Mesenchymal stem cell (in vitro differentiated cells and primary cell): ENCODE measurements around the gene ANKLE1.

Experiments
- DNase-seq: peaks from one replicate; pipeline ENCODE4 v3.0.0-alpha.2; 2013
- H2AFZ ChIP-seq: one replicate; pipeline ENCODE4 v1.6.1; 2013; ENCODE audit warnings: low read depth, mild to moderate bottlenecking, control low read depth, inconsistent platforms, low read length, moderate library complexity
- H2AK5ac ChIP-seq: 2 replicates; pipeline ENCODE4 v1.6.1; 2013; ENCODE audit warnings: low read length, moderate library complexity, mild to moderate bottlenecking, inconsistent platforms; ENCODE audit not compliant: severe bottlenecking
- H2BK120ac ChIP-seq: one replicate; pipeline ENCODE4 v1.6.1; 2013; ENCODE audit warnings: low read depth, mild to moderate bottlenecking, inconsistent platforms, low read length, moderate library complexity
- H2BK12ac ChIP-seq, 2 experiments: one replicate each; pipeline ENCODE4 v1.6.1; 2013; ENCODE audit warnings: inconsistent platforms in 2 of 2, low read length in 2 of 2, mild to moderate bottlenecking in 2 of 2, moderate library complexity in 2 of 2, control low read depth in 1 of 2
- H2BK15ac ChIP-seq: one replicate; pipeline ENCODE4 v1.6.1; 2013; ENCODE audit warnings: mild to moderate bottlenecking, low read depth, inconsistent platforms; ENCODE audit not compliant: poor library complexity, severe bottlenecking
- H2BK5ac ChIP-seq: 2 replicates; pipeline ENCODE4 v1.6.1; 2013; ENCODE audit warnings: low read depth, mild to moderate bottlenecking, low read length, control low read depth, inconsistent platforms; ENCODE audit not compliant: poor library complexity, severe bottlenecking
- H3K14ac ChIP-seq, 2 experiments: one replicate each; pipeline ENCODE4 v1.6.1; 2013; ENCODE audit warnings: inconsistent platforms in 2 of 2, low read length in 2 of 2, control low read depth in 1 of 2, mild to moderate bottlenecking in 1 of 2, moderate library complexity in 1 of 2
- H3K18ac ChIP-seq, 2 experiments: one replicate each; pipeline ENCODE4 v1.6.1; 2013; ENCODE audit warnings: inconsistent platforms in 2 of 2, low read length in 2 of 2, control low read depth in 1 of 2, low read depth in 1 of 2, mild to moderate bottlenecking in 1 of 2
- H3K23ac ChIP-seq, 2 experiments: one replicate each; pipeline ENCODE4 v1.6.1; 2013; ENCODE audit warnings: inconsistent platforms in 2 of 2, low read length in 2 of 2, mild to moderate bottlenecking in 2 of 2, moderate library complexity in 2 of 2, control low read depth in 1 of 2
- H3K27ac ChIP-seq: 2 replicates; pipeline ENCODE4 v1.5.1; 2013; ENCODE audit warnings: mild to moderate bottlenecking, moderate library complexity, low read length, control low read depth, inconsistent platforms; ENCODE audit not compliant: poor library complexity, severe bottlenecking
- H3K27me3 ChIP-seq, 2 experiments: 2 replicates each; pipeline versions ENCODE4 v1.6.1 to v1.7.0; 2013; ENCODE audit warnings: low read length in 2 of 2, mild to moderate bottlenecking in 2 of 2, moderate library complexity in 2 of 2, control low read depth in 1 of 2, inconsistent platforms in 1 of 2; ENCODE audit not compliant: control insufficient read depth in 1 of 2, insufficient read depth in 1 of 2
- H3K36me3 ChIP-seq, 2 experiments: 2 replicates each; pipeline versions ENCODE4 v1.6.1 to v1.7.0; 2013; ENCODE audit warnings: low read length in 2 of 2, control low read depth in 1 of 2, inconsistent platforms in 1 of 2, low read depth in 1 of 2, mild to moderate bottlenecking in 1 of 2; ENCODE audit not compliant: insufficient read depth in 2 of 2, control insufficient read depth in 1 of 2
- H3K4ac ChIP-seq, 2 experiments: one replicate each; pipeline ENCODE4 v1.6.1; 2013; ENCODE audit warnings: inconsistent platforms in 2 of 2, low read length in 2 of 2, mild to moderate bottlenecking in 2 of 2, moderate library complexity in 2 of 2, control low read depth in 1 of 2, low read depth in 1 of 2
- H3K4me1 ChIP-seq: 2 replicates; pipeline ENCODE4 v1.6.1; 2013; ENCODE audit warnings: low read depth, low read length, control low read depth; ENCODE audit not compliant: control insufficient read depth, insufficient read depth
- H3K4me2 ChIP-seq: 2 replicates; pipeline ENCODE4 v1.6.1; 2013; ENCODE audit warnings: low read length, mild to moderate bottlenecking, inconsistent platforms; ENCODE audit not compliant: poor library complexity, severe bottlenecking
- H3K4me3 ChIP-seq, 2 experiments: 2 replicates each; pipeline versions ENCODE4 v1.5.1 to v1.7.0; 2013; ENCODE audit warnings: low read length in 2 of 2, mild to moderate bottlenecking in 2 of 2, control low read depth in 1 of 2, low read depth in 1 of 2; ENCODE audit not compliant: insufficient read depth in 1 of 2
- H3K79me1 ChIP-seq: replicated peaks from 2 replicates; pipeline ENCODE4 v1.6.1; 2013; ENCODE audit warnings: mild to moderate bottlenecking, control low read depth, low read length, inconsistent platforms; ENCODE audit not compliant: poor library complexity, severe bottlenecking
- H3K9ac ChIP-seq: 2 replicates; pipeline ENCODE4 v1.7.0; 2013; ENCODE audit warnings: mild to moderate bottlenecking, low read length, moderate library complexity
- H3K9me3 ChIP-seq: 2 replicates; pipeline ENCODE4 v1.7.0; 2013; ENCODE audit warnings: mild to moderate bottlenecking, low read length; ENCODE audit not compliant: control insufficient read depth
- H4K8ac ChIP-seq: one replicate; pipeline ENCODE4 v1.6.1; 2013; ENCODE audit warnings: inconsistent platforms, mild to moderate bottlenecking, low read length, moderate library complexity
- H4K91ac ChIP-seq: one replicate; pipeline ENCODE4 v1.6.1; 2013; ENCODE audit warnings: mild to moderate bottlenecking, low read length, inconsistent platforms
- WGBS: methylation state at CpG from one replicate; pipeline ENCODE4 v1.1.7; 2013; ENCODE audit warnings: mixed read lengths; 5-methylcytosine and 5-hydroxymethylcytosine counted together

The ANKLE1 gene

DNA sequence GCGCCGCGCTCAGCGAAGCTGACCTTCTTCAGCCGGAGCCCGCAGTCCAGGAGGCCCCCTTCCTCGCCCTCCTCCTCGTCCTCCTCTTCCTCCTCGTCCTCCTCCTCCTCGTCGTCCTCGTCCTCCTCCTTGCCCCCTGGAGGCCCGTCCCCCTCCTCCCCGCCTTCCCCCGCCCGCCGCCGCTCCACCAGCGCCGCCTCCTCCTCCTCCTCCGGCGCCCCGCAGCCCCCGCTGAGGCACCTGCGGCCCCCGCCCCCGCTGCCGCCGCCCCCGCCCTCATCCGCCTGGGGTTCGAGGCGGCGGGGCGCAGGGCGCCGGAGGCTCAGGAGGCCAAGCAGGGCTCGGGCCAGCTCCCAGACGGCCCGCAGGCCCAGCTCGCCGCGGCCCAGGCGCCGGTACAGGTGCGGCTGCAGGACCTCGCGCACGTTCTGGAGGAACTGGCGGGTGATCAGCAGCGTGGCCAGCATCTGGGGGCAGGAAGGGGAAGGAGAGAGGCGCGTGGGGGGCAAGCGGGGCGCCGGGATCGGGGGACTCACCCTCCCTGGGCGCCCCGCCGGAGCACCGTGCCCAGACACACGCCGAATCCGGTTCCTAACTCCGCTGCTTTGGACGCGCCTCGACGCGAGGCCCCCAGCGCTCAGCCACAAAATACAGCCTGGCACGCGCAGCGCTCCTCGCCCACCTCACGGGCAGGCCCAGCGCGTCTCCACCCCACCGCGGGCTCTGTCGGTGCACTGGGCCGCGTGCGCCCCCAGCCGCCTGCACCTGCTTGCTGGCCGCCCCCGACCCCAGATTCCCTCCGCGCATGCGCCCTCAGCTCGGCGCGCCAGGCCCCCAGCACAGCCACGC lies 47.0 kb downstream of the ANKLE1 start:
- H3K4me1 ChIP-seq: peaks cover 43% of the 10 kb centered on the region
- H3K27me3 ChIP-seq: no peaks in the 10 kb centered on the region
- no peak overlapping the region for H3K27ac ChIP-seq
- H3K36me3 ChIP-seq: peaks cover 23 to 55% of the 10 kb centered on the region in 2 experiments
- H2BK5ac ChIP-seq: no peak overlapping the region
- H3K4me2 ChIP-seq: peak overlapping the region; percentile 85
- no peak overlapping the region for H2BK120ac ChIP-seq
- peak overlapping the region; percentile 19 for H4K8ac ChIP-seq
- H3K9me3 ChIP-seq: no peaks in the 10 kb centered on the region
- no peak overlapping the region for H3K4ac ChIP-seq
- peaks cover 11% of the 10 kb centered on the region for H3K79me1 ChIP-seq
- H4K91ac ChIP-seq: no peak overlapping the region
- DNase-seq: no peak
- 23% methylated on average over 58 of the region's 94 CpGs for WGBS
- no peak overlapping the region for H3K9ac ChIP-seq
- H2BK15ac ChIP-seq: no peak overlapping the region
- peak overlapping the region in 1 of 2 experiments; percentile 48 for H2BK12ac ChIP-seq
- no peak overlapping the region for H2AK5ac ChIP-seq
- H3K4me3 ChIP-seq: peak overlapping the region in 1 of 2 experiments; percentile 40
- no peak overlapping the region for H2AFZ ChIP-seq
- H3K18ac ChIP-seq: peak overlapping the region; percentile 14 to 28
- peak overlapping the region in 1 of 2 experiments; percentile 18 for H3K23ac ChIP-seq
- peak overlapping the region in 1 of 2 experiments; percentile 22 for H3K14ac ChIP-seq

DNA sequence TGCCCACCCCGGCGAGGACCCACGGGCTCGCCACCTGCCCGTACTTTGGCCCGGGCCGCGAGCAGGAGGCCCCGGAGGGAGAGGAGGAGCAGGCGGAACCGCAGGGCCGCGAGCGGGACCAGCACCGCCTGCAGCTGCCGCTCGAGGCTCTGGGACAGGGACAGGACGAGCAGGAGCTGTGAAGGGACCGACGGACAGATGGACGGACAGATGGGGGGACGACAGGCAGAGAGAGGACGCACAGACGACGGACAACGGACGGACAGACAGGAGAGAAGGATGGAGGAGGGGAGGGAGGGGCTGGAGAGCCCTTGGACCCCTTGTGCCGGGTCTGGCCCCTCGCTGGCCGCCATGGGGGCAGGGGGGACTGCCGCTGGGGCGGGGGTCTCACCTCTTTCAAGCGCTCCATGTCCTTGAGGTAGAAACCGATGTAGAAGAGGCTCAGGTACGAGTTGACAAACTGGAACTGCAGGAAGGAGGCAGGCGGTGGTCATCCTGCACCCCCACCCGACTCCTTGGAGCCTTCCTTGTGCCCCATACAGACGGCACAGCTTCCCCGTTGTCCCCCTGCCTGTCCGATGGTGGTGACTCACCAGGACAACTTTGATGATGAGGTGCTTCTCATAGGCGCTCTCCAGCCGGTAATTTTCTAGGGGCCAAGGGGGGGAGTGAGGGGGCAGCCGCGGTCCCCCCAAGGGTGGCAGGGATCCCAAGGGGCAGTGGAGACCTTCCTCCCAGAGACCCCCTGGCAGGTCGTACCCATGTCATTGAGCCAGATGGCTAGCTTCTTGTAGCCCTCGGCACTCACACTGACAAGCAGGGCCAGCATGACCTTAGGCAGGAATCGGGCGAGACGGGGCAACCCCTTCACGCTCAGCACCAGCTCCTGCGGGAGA lies 47.9 kb downstream of the ANKLE1 start:
- peak overlapping the region in 1 of 2 experiments; percentile 22 for H3K14ac ChIP-seq
- H2AK5ac ChIP-seq: no peak overlapping the region
- no peak overlapping the region for H4K91ac ChIP-seq
- peak overlapping the region in 1 of 2 experiments; percentile 14 for H3K18ac ChIP-seq
- 86% methylated on average over 51 of the region's 51 CpGs for WGBS
- H3K36me3 ChIP-seq: peaks cover 23 to 46% of the 10 kb centered on the region in 2 experiments
- H3K27ac ChIP-seq: no peak overlapping the region
- H3K4me2 ChIP-seq: no peak overlapping the region
- H3K4ac ChIP-seq: no peak overlapping the region
- no peaks in the 10 kb centered on the region for H3K9me3 ChIP-seq
- peaks cover 10% of the 10 kb centered on the region for H3K79me1 ChIP-seq
- no peak overlapping the region for H2BK12ac ChIP-seq
- no peak for DNase-seq
- no peak overlapping the region for H3K23ac ChIP-seq
- no peak overlapping the region for H2AFZ ChIP-seq
- no peak overlapping the region for H2BK15ac ChIP-seq
- no peak overlapping the region for H3K4me3 ChIP-seq
- no peak overlapping the region for H2BK120ac ChIP-seq
- no peak overlapping the region for H2BK5ac ChIP-seq
- no peak overlapping the region for H3K9ac ChIP-seq
- peaks cover 48% of the 10 kb centered on the region for H3K4me1 ChIP-seq
- H3K27me3 ChIP-seq: no peaks in the 10 kb centered on the region
- H4K8ac ChIP-seq: no peak overlapping the region

DNA sequence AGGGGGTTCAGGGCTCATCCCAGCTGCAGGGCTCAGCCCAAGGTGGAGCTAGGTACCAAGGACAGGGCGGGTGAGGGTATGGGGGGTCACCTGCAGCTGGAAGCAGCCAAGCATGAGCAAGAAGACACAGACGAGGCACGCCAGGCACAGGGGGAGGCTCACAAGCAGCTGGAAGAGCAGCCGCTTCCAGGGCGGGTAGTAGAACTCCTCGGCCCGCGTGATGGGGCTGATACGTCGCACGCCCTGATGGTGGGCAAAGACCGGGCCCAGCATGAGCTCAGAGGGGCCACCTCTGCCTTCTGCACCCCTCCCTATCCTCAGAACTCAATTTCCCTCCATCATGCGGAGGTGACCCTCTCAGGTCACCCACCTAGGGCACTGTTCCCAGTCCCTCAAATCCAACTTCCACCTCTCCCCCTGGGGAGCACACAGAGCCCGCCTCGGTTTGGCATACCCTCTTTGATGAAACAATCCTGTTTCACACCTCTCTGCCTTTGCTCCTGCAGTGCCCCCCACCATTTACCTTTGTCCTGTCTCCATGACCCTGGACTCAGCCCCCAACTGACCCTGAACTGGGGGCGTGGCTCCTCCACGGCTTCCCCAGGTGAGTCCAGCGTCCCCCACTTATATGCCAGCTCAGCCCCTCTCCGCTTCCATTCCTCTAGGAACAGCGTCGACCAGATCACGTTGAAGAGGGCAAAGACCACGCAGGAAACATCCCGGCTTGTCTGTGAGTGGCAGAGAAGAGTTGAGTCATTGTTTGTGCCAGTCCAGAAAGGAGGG lies 48.8 kb downstream of the ANKLE1 start:
- Histone ChIP-seq H3K4me3 (no peak overlapping the region), H3K4ac (no peak overlapping the region), H2BK12ac (no peak overlapping the region), H3K14ac (no peak overlapping the region), H2BK5ac (no peak overlapping the region), H3K9ac (no peak overlapping the region), H3K18ac (no peak overlapping the region), H2BK120ac (no peak overlapping the region), H3K27ac (no peak overlapping the region), H3K4me1 (peaks cover 50% of the 10 kb centered on the region), H2BK15ac (no peak overlapping the region), H4K91ac (no peak overlapping the region), H4K8ac (no peak overlapping the region), H3K4me2 (no peak overlapping the region), H3K23ac (no peak overlapping the region), H2AK5ac (no peak overlapping the region), H3K9me3 (no peaks in the 10 kb centered on the region), H2AFZ (no peak overlapping the region), H3K79me1 (peaks cover 10% of the 10 kb centered on the region), H3K36me3 (peaks cover 23 to 38% of the 10 kb centered on the region in 2 experiments), H3K27me3 (no peaks in the 10 kb centered on the region)
- 93% methylated on average over 24 of the region's 24 CpGs for WGBS
- no peak for DNase-seq
